NCI-H1092 (cell line): ENCODE results near the gene FAM221B.
A peak's percentile ranks its signal among the peaks of the same experiment; 100 is the strongest.

ENCODE experiments used
- DNase-seq: peaks from one replicate; lab custom pipeline; 2025; lab: John Stamatoyannopoulos, UW

Gene FAM221B, protein sequence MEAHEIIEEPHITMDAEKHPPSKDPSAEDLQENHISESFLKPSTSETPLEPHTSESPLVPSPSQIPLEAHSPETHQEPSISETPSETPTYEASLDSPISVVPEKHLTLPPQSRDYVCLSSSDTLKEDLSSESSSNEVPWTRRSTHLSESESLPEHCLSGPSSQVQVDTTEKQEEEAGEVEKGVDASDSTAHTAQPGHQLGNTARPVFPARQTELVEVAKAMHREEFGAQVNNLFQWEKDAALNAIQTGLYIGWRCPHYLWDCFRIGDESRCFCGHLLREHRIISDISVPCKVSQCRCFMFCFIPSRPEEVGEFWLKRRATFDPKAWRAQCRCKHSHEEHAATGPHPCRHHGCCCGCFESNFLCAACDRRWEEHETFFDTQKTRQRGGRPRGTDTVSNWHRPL

DNA sequence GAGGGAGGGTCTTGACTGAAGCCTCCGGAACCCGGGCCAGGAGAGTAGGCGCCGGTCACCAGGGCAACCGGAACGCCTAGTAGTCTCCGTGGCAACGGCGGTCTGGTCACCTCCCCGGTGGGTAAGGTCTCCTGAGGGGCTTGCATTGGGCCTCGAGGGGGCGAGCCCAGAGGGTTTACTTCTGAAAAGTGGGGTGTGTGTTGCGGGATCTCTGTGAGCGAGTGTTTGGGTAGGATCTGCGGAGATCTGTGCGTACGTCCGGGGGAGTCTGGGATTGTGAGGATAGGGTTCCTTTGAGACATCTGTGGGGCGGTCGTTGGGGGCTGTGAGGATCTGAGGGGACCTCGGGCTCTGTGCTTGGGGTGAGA, at the start of gene FAM221B:
Gene FAM221B, minus strand, starts transcription at position 17 of the 368 bp plus-strand sequence. CDS start 2,571 bp downstream, outside the sequence.
- peak; percentile 33 for DNase-seq

DNA sequence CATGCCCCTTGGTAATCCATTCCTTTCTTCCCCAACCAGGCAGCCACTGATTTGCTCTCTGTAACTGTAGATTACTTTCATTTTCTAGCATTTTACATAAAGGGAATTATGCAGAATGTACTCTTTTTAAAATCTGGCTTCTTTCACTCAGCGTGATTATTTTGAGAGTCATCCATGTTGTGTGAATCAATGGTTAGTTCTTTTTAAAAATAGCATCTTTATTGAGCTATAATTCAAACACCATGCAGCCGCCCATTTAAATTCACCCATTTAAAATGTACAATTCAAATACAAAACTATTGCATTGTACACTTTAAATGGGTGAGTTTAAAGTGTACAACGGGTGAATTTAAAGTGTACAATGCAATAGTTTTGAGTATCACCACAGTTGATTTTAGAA, 44.0 kb upstream of the FAM221B start:
- no peak for DNase-seq

DNA sequence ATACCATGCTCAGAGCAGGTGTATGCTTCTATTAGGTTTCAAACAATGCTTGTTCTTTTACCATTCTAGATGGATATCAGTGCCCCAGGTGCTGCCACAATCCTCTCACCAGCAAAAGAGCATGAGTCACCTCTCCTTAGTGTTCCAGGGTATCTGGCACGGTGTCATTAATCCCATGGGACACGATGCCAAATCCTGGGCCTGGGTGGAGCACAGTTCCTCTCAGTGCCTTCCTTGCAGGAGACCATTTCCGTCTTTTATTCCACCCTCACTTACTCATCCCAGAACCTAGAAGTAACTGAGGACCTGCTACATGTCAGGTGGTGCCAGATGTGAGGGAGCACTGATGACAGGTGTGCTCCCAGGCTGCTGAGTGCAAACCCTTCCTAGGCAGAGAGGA, 43.0 kb upstream of the FAM221B start:
- no peak for DNase-seq

DNA sequence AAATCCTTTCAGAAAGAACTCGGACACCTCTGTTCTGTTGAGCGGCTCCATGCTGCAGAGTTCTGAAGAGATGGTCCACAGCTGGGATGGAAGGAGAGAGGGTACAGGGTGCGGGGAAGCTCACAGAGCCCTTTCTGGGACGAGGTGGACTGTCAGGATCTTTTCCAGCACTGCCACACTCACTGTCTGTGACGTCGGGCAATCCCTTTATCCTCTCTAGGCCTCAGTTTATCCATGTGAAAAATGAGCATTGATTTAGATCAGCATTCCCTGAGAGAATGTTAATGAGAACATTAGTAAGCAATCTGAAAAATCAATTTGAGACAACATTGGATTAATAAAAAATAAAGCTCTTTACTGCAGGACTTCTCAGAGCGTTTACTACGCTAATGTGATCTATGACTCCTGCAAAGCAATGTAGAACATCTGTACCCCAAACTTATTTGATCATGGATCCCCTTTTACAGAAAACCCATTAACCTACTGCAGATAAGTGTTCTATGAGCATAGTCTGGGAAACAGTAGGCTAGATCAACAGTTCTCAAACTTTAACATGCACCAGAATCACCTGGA, 41.9 kb upstream of the FAM221B start, which contains the start of gene OR13J1:
Gene OR13J1, minus strand, starts transcription at position 51 of the 573 bp plus-strand sequence. Its CDS starts 0 bp downstream, at position 51.
- DNase-seq: no peak

DNA sequence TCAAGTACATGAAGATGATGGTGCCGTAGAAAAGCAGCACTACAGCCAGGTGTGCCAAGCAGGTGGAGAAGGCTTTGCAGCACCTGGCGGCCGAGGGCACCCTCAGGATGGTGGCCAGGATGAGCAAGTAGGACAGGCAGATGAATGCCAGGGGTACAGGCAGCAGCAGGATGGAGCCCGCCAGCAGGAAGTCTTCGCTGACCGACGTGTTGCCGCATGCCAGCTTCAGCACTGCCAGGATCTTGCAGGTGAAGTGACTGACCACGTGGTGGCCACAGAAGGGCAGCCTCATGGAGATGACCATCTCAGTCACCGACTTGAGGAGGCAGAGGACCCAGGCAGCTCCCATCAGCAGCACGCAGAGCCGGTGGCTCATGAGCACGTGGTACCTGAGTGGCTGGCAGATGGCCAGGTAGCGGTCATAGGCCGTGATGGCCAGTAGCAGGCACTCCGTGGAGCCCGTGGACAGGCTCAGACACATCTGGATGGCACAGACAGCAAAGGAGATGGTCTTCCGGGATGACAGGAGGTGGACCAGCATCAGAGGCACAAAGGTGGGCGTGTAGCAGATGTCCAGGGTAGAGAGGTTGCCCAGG, 41.2 kb upstream of the FAM221B start:
- no peak for DNase-seq

DNA sequence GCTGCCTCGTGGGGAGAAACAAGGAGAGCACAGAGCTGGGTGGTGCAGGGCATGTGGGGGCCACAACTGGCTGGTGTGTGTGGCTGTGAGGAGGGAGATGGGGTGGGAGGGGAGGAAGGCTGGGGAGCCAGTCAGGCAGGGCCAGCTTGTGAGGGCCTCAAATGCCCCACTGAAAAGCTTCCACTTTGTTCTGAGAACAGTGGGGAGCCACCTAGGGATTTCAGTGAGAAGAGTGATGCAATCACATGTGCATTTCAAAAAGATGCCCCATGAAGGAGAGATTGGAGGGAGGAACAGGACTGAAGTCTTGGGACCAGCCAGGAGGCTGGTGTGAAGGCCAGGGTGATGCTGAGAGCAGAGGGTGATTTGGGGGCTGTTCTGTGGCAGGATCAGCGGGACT, 40.4 kb upstream of the FAM221B start:
- no peak for DNase-seq

DNA sequence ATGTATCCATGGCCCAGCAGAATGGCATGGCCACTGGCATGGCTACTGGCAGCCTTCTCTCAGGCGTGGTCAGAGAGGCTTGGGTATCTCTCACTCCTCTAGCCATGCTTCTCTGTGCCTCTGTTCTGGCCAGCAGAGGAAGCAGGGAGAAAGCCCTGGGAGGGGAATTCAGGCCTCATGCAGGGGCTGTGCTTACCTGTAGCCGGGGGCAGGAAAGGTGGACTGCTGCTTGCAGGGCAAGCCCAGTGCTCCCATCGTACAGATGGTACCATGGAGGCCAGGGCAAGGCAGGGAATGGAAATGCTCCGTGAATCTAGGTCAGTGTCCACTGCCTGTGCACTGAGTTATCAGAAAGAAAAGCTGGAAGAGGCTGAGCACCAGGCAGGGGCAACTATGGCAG, 39.0 kb upstream of the FAM221B start:
- no peak for DNase-seq

DNA sequence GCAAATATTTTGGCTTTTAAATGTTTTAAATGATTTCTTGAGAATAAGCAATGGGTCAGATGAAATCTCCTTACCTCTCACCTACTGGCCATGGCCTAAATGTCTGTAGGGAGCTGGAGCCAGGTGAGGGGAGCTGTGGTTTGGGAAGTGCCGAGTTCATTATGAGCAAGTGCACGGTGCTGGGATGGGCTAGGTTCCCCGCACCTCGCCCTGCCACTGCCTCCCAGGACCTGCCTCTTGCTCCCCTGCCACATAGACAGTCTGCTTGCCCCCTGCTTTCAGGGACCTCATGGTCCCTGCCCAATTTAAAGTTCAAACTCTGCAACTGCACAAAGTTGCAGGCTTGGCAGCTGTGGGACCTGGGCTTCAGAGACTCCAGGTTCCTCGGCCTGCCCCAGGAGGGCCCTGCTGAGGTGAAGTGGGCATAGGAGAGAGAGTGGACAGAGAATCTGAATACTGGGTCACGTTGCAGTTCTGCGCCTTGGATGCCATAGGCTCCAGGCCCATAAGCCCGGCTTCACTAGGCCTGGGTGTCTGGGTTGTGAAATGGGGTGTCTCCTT, 36.2 kb upstream of the FAM221B start:
- DNase-seq: no peak

DNA sequence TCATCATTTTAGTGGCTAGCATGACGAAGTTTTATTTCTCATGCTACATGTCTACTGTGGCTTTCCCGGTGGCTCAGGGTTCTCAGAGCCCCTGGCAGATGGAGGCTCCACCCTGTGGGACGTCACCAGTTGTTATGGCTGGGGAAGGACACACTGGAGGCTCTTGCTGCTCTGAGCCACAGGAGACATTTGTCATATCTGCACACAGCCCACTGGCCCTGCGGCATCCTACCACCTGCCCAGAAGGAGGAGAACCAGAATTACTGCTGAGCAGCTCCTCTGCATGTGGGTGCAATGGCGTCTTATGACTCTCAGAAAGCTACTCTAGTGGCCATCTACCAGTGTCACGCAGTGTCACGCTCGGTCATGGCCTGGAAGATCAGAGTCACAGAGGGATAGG, 35.1 kb upstream of the FAM221B start:
- no peak for DNase-seq

DNA sequence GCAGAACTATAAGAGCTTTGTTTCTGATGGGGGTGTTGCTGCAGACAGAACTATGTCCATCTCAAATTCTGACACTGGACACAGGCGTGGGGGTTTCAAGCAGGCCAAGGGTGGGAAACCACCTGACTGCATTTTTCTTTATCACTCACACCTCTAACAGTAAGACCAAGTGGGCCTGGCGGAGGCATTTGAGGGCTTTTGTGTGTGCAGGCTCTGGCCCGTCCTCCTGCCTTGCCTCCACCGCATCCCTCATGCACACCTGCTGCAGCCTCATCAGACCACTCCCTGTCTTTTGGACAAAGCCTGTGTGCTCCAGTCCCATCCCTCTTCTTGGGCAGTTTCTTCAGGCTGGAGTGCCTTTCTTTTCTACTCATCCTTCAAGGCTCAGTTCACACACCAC, 33.8 kb upstream of the FAM221B start:
- DNase-seq: no peak

DNA sequence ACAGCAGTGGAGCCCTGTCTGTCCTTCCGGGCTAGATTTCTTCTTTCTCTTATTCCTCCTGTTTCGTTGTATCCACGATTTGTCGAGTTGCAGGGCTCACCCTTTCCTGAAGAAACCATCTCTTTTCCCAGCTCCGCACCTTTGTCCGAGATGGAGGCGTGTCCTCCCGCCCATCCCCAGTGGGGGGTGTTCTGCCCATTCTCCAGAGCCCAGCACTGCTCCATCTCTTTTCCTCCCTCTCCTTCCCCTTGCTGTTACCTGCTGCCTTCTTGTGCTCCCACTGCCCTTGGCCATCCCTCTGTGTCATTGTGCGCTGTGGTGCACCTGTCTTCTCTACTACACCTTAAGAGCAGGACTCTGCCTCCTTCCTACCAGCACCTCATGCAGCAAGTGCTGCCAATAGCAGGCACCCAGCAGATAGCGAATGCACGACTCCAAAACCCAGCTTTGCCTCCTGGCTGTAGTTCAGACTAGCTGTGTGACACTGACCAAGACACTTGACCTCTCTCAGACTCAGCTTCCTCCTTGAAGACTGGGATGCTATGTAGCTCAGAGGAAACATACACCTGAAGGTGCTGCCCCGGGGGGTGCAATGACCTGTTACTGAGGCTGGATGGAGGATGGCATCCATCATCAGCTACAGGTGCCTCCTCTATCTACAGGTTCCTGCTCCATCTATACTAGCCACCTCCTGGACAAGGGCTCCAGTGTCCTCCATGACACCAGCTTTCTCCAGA, 32.8 kb upstream of the FAM221B start:
- DNase-seq: no peak

DNA sequence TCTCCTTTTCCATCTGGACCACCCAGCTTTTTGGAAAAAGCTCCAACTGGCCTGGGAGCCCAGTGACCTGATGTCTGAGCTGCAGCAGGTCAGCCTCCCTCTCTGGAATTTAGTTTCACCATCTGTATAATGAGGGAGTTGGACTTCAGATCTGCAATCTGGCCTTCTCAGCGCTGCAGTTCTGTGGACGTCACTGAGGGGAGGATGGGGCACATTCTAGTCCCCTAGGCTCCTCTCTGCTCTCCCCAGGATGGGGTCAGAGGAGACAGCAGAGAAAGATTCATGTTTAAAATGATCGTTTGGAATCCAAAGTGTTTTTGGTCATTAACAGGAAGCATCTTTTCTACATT, 31.4 kb upstream of the FAM221B start:
- no peak for DNase-seq

DNA sequence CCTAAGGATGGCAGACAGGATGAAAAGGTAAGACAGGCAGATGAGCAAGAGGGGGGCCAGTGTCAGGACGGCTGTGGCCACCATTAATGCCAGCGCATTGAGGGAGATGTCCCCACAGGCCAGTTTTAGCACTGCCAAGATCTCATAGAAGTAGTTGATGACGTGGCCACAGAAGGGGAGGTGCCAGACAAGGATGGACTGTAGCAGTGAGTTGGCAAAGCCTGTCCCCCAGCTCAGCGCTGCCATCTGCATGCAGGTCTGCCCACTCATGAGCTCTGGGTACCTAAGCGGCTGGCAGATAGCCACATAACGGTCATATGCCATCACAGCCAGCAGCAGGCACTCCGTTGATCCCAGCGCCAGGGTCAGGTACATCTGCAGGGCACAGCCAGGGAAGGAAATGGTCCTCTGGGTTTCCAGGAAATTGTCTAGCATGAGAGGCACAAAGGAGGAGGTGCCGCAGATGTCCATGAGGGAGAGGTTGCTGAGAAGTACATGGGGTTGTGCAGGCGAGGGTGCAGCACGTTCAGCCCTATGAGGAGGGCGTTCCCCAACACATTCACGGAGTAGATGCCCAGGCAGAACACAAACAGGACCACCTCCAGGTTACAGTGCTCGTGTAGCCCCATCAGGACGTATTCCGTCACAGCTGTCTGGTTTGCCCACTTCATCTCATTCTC, 30.9 kb upstream of the FAM221B start:
- DNase-seq: no peak

DNA sequence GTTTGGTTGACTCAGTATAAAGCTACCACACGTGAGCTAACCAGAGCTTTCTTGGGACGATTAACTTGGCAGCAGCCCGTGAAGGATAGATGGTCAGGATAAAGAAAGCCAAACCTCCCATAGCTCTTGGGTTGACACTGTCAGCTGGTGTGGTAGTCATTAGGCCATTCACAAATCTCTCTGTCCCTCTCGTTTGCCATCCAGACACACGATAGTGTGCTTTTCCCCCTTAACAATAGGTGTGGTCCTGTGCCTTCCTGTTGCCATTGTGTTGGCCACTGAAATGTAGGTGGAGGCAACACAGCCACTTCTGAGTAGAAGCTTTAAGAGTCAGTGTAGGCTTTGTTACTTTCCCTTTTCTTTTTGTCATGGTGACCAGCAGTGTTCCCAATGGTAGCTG, 29.9 kb upstream of the FAM221B start:
- no peak for DNase-seq

DNA sequence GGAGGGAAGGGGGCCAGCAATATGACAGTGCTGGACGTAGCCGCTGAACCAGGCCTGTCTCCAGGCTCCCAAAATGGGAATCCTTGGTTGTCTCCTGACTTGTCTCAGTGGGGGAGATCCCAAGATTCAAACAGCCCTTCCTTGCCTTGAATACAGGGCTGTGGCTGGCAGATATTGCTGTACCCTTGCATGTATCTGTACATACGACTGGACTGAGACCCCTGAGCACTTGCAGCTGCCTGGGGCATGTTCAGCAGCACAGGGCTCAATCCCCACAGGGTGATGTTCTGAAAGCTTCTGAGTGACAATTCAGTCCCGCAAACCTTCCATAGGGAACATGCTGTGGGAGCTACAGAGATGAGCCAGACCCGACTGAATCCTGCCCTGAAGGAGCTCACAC, 28.4 kb upstream of the FAM221B start:
- DNase-seq: no peak

DNA sequence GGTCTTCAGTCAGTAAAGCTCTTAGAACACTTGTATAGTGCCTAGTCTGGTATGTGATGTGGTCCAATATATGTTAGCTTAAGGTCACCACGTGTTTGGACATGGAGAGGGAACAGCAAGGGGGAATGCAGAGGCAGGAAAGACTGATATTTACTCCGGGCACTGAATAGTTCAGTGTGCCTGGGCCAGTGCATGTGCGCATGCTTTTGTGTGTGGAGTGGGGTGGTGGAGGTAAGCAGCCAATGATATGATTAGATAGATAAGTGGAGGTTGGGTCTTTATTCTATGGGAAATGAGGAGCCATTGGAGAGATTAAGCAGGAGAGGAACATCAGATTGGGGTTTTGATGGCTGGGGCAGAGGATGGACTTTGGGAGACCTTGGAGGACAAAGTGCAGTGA, 27.7 kb upstream of the FAM221B start:
- DNase-seq: no peak

DNA sequence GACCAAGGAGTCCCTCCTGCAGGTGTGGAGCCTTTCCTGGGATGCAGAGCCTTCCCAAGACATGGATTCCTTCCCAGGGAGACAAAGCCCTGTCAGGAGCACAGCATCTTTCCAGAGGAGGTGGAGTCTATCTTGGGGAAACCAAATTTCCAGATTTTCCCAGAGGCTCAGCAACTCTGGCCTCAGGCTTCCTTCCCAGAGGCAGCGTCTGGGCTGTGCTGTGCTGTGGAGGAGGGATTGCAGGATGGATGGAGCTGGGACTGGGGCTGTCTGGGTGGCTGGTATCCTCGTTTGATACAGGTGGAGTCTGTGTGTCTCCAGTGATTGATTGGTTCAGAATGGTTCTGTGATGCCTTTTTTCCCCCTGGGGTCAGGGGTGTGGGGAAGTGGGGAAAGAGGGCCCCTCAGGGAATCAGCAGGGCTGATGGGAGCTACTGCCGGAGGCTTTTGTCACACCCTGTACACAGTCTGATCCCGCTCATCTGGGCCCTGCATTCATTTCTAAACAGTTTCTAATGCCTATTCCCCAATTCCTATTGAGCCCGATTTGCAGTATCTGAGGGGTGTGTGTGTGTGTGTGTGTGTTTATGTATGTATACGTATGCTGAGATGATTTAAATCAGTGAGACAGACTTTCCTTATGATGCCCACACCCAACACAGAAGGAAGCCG, 25.7 kb upstream of the FAM221B start:
- no peak for DNase-seq

DNA sequence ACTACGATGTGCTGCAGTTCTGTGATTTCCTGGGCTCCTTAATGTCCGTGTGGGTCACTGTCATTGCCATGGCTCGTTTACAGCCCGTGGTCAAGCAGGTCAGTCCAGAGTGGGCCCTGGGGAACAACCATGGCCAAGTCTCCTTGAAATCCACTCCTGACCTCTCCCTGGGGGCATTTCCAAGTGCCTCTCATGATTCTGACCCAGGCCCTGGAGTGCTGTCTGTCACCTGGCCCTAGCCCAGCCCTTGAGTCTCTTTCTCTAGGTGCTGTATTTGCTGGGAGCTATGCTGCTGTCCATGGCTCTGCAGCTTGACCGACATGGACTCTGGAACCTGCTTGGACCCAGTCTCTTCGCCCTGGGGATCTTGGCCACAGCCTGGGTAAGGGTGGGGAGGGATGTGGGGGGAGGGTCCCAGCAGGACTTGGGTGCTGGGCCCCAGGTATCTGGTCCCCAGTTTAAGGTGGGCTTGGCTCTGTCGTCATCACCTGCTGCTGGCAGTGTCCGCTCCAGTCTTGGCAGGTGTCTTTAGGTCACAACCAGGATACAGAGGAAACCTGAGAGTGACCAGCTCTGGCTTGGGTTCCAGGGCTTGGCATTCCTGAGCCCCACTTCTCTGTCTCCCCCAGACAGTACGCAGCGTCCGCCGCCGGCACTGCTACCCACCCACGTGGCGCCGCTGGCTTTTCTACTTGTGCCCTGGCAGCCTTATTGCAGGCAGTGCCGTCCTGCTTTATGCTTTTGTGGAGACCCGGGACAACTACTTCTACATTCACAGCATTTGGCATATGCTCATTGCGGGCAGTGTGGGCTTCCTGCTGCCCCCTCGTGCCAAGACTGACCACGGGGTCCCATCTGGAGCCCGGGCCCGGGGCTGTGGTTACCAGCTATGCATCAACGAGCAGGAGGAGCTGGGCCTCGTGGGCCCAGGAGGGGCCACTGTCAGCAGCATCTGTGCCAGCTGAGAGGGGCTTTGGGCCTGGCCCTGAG, 24.6 kb upstream of the FAM221B start:
- DNase-seq: no peak

DNA sequence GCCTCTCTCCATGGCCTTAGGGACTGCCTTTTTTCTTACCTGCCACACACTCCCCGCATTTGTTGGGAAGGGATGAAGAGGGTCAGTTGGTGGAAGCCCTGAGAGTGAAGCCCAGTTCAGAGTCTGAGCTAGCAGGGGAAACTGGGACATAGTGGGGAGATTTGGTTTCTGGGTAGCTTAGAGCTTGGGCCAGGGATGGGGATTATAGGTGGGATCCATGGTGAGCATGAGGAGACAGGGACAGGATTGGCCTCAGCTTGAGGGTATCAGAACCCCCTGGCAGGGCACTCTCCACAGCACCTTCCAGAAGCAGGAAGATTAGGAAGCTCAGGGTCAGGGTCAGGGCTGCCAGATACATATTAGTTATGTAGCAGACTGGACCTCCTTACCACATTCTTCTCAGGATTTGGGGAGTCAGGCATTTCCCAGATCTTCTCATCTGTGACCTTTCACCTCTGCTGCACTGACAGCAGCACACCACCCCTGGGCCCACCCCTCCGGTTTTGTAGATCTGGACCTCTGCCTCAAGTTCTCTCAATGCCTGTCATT, 23.8 kb upstream of the FAM221B start:
- no peak for DNase-seq
